Activated T-cell treated with anti-CD3 and anti-CD28 coated beads for 48 hours (primary cell): ENCODE data around the gene OTOP1.
"Not testable (repeated sequence)": the region's sequence is repeated elsewhere in the genome, so short reads cannot be mapped to it uniquely, and the experiment has no call there.

Experiments used
- DNase-seq: peaks from one replicate; pipeline ENCODE4 v3.0.0-alpha.2; 2020; ENCODE audit warnings: low read depth

OTOP1 gene

GRCh38 chr4:4233610-4234009, 6.9 kb upstream of the OTOP1 start:
- DNase-seq = no peak

GRCh38 chr4:4228356-4228668, 1.6 kb upstream of the OTOP1 start:
- no peak for DNase-seq

- no peak for DNase-seq
These were observed 1.0 kb upstream of the OTOP1 start for GRCh38 chr4:4227510-4228355.

- DNase-seq = no peak
These were observed 669 bp downstream of the OTOP1 start for GRCh38 chr4:4225915-4226605.

- DNase-seq = no peak
These were observed 9.6 kb downstream of the OTOP1 start for GRCh38 chr4:4217113-4217512.

GRCh38 chr4:4216648-4217047, 10.1 kb downstream of the OTOP1 start:
- no peak for DNase-seq

GRCh38 chr4:4213674-4214073, 13.1 kb downstream of the OTOP1 start:
- DNase-seq = not testable (repeated sequence)

- DNase-seq = no peak
These were observed 20.5 kb downstream of the OTOP1 start for GRCh38 chr4:4206204-4206603.

GRCh38 chr4:4204401-4204745, 22.4 kb downstream of the OTOP1 start:
- DNase-seq = no peak

GRCh38 chr4:4203688-4204400, 22.9 kb downstream of the OTOP1 start:
- no peak for DNase-seq

GRCh38 chr4:4202510-4202909, 24.2 kb downstream of the OTOP1 start:
- no peak for DNase-seq

GRCh38 chr4:4200624-4201023, 26.1 kb downstream of the OTOP1 start:
- no peak for DNase-seq

GRCh38 chr4:4195354-4195753, 31.4 kb downstream of the OTOP1 start:
- no peak for DNase-seq

- DNase-seq = not testable (repeated sequence)
These were observed 38.2 kb downstream of the OTOP1 start for GRCh38 chr4:4188557-4188956.

GRCh38 chr4:4185528-4185927, 41.2 kb downstream of the OTOP1 start:
- no peak for DNase-seq

GRCh38 chr4:4182835-4183568, 43.7 kb downstream of the OTOP1 start:
- DNase-seq = peak; percentile 20

- no peak for DNase-seq
These were observed 56.1 kb downstream of the OTOP1 start for GRCh38 chr4:4170596-4171150.

GRCh38 chr4:4167981-4168780, 58.5 kb downstream of the OTOP1 start:
- DNase-seq = not testable (repeated sequence)

- DNase-seq = not testable (repeated sequence)
These were observed 59.7 kb downstream of the OTOP1 start for GRCh38 chr4:4166986-4167385.

- DNase-seq = not testable (repeated sequence)
These were observed 60.9 kb downstream of the OTOP1 start for GRCh38 chr4:4165701-4166392.
